Liver (tissue), 9 donors: ENCODE measurements around the gene TRHDE. TPM values are rescaled to one million over a fixed set of nuclear protein-coding genes. Genes with fewer than 3 reads are reported as not detected.

Experiments
- DNase-seq: peaks from one replicate; pipeline ENCODE4 v3.0.0-alpha.2; 2017; ENCODE audit warnings: low spot score
- H3K27ac ChIP-seq, 2 donors: one replicate each; pipeline ENCODE4 v1.7.0; 2013; ENCODE audit warnings: inconsistent platforms in 2 of 2, low read length in 2 of 2, control low read depth in 1 of 2, low read depth in 1 of 2, mild to moderate bottlenecking in 1 of 2
- H3K27me3 ChIP-seq, 4 donors: one replicate each; pipeline versions ENCODE4 v1.6.1 to v1.7.0; 2013; ENCODE audit warnings: low read length in 3 of 4, inconsistent platforms in 1 of 4, mild to moderate bottlenecking in 1 of 4, moderate library complexity in 1 of 4; ENCODE audit not compliant: control insufficient read depth in 4 of 4, insufficient read depth in 4 of 4
- H3K36me3 ChIP-seq, 4 donors: one replicate each; pipeline versions ENCODE4 v1.6.1 to v1.7.0; 2013; ENCODE audit warnings: low read length in 3 of 4, mild to moderate bottlenecking in 3 of 4, low read depth in 1 of 4, moderate library complexity in 1 of 4; ENCODE audit not compliant: control insufficient read depth in 4 of 4, insufficient read depth in 3 of 4
- H3K4me1 ChIP-seq, 4 donors: one replicate each; pipeline versions ENCODE4 v1.6.1 to v1.7.0; 2013; ENCODE audit warnings: low read length in 3 of 4, mild to moderate bottlenecking in 3 of 4, moderate library complexity in 1 of 4; ENCODE audit not compliant: control insufficient read depth in 4 of 4, insufficient read depth in 4 of 4
- H3K4me3 ChIP-seq, 3 donors: one replicate each; pipeline versions ENCODE4 v1.6.1 to v1.7.0; 2013; ENCODE audit warnings: low read length in 3 of 3, control low read depth in 1 of 3, low read depth in 1 of 3, mild to moderate bottlenecking in 1 of 3
- H3K9ac ChIP-seq, 2 donors: one replicate each; pipeline ENCODE4 v1.7.0; 2013; ENCODE audit warnings: low read length in 2 of 2, mild to moderate bottlenecking in 2 of 2, moderate library complexity in 2 of 2, control low read depth in 1 of 2, low read depth in 1 of 2
- H3K9me3 ChIP-seq, 4 donors: one replicate each; pipeline versions ENCODE4 v1.6.1 to v1.7.0; 2013; ENCODE audit warnings: low read length in 3 of 4; ENCODE audit not compliant: control insufficient read depth in 4 of 4
- FOXA1 ChIP-seq: IDR thresholded peaks from 2 replicates; pipeline ENCODE4 v1.6.1; 2016; ENCODE audit warnings: antibody characterized with exemption
- FOXA2 ChIP-seq: IDR thresholded peaks from 2 replicates; pipeline ENCODE4 v1.6.1; 2016; ENCODE audit warnings: antibody characterized with exemption
- GABPA ChIP-seq, 2 donors: IDR thresholded peaks in 1 of 2; conservative IDR thresholded peaks in 1 of 2; 2 replicates each; pipeline ENCODE4 v1.6.1; 2016; ENCODE audit warnings: antibody characterized with exemption in 2 of 2, mild to moderate bottlenecking in 1 of 2, moderate library complexity in 1 of 2
- HNF4A ChIP-seq, 2 donors: conservative IDR thresholded peaks; 2 replicates each; pipeline ENCODE4 v1.6.1; 2016; ENCODE audit warnings: antibody characterized with exemption in 2 of 2, mild to moderate bottlenecking in 2 of 2
- HNF4G ChIP-seq: IDR thresholded peaks from 2 replicates; pipeline ENCODE4 v1.6.1; 2016; ENCODE audit warnings: antibody characterized with exemption
- NR2F2 ChIP-seq: IDR thresholded peaks from 2 replicates; pipeline ENCODE4 v1.6.1; 2016; ENCODE audit warnings: antibody characterized with exemption
- RAD21 ChIP-seq, 2 donors: IDR thresholded peaks; 2 replicates each; pipeline ENCODE4 v1.6.1; 2016; ENCODE audit warnings: antibody characterized with exemption in 2 of 2, mild to moderate bottlenecking in 2 of 2
- RXRA ChIP-seq, 2 donors: IDR thresholded peaks; 2 replicates each; pipeline ENCODE4 v1.6.1; 2017 to 2018; ENCODE audit warnings: antibody characterized with exemption in 2 of 2, mild to moderate bottlenecking in 1 of 2
- TAF1 ChIP-seq: conservative IDR thresholded peaks from 2 replicates; pipeline ENCODE4 v1.6.1; 2016; ENCODE audit warnings: antibody characterized with exemption, mild to moderate bottlenecking
- YY1 ChIP-seq: IDR thresholded peaks from 2 replicates; pipeline ENCODE4 v1.6.1; 2016; ENCODE audit warnings: antibody characterized with exemption, mild to moderate bottlenecking
- WGBS: extraction: QIAGEN DNeasy Blood & Tissue Kit; methylation state at CpG from one replicate; pipeline ENCODE4 v1.1.7; 2013; 5-methylcytosine and 5-hydroxymethylcytosine counted together
- polyA plus RNA-seq, 2 donors: library from polyadenylated mRNA; stranded (reverse) in 1 of 2; unstranded in 1 of 2; fragments of 200-250 nt in 1 of 2; fragments of >200 nt in 1 of 2; fragmentation: Nextera tagmentation in 1 of 2; extraction: Ambion mirVana in 1 of 2; gene quantifications; one replicate each; pipeline versions ENCODE4 v1.2.1 to v1.2.3, GENCODE V29; 2013 to 2015
- total RNA-seq, 2 donors: library from RNA; depleted of rRNA; stranded (reverse); fragments of >200 nt; gene quantifications; one replicate each; pipeline ENCODE4 v1.2.3, GENCODE V29; 2014
- TF ChIP-seq, protein P1 (sequence below): IDR thresholded peaks from 2 replicates; pipeline ENCODE4 v1.6.1; 2016; ENCODE audit warnings: antibody characterized with exemption, mild to moderate bottlenecking
- TF ChIP-seq, protein P2 (sequence below): IDR thresholded peaks from 2 replicates; pipeline ENCODE4 v1.6.1; 2016; ENCODE audit warnings: antibody characterized with exemption
- TF ChIP-seq, protein P3 (sequence below): IDR thresholded peaks from 2 replicates; pipeline ENCODE4 v1.6.1; 2016; ENCODE audit warnings: antibody characterized with exemption
- TF ChIP-seq, protein P4 (sequence below): fragments of 150-350 bp; IDR thresholded peaks from 2 replicates; pipeline ENCODE4 v1.5.1; 2017; ENCODE audit warnings: improper control_type of control experiment, low read depth, low read length; ENCODE audit not compliant: missing input control
- TF ChIP-seq, protein P5 (sequence below): IDR thresholded peaks from 2 replicates; pipeline ENCODE4 v1.6.1; 2016; ENCODE audit warnings: antibody characterized with exemption
- donor health status: healthy.
- donor health status: healthy.
- donor health status: healthy.
- donor health status: healthy.
- donor health status: healthy.

The TRHDE gene
- total and polyA plus RNA-seq, 4 donors: 0.05 to 0.17 (median 0.14) TPM; not detected in 1

DNA sequence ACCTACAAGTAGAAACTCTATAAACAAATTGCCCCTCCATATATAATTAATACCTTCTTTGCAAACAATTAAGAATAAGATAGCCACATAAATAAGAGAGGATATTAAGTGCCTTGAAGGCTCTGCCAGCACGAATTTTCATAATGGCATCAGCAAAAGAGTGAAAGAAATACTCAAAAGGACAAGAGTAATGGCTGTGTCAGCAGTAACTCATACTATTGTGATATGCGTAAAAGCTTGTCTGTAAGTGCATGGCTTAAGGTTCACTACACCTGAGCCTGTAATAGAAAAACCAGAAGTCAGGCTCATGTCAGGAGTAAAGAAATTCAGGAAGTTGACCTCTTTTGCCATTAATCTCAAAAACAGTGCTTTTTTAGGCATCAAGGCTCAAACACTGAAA, 204.1 kb downstream of the TRHDE start:
- H3K9me3 ChIP-seq: no peaks in the 10 kb centered on the region
- no peaks in the 10 kb centered on the region for H3K4me1 ChIP-seq
- no peak for TF ChIP-seq NR2F2
- TF ChIP-seq HNF4G: no peak
- TF ChIP-seq, protein P1, sequence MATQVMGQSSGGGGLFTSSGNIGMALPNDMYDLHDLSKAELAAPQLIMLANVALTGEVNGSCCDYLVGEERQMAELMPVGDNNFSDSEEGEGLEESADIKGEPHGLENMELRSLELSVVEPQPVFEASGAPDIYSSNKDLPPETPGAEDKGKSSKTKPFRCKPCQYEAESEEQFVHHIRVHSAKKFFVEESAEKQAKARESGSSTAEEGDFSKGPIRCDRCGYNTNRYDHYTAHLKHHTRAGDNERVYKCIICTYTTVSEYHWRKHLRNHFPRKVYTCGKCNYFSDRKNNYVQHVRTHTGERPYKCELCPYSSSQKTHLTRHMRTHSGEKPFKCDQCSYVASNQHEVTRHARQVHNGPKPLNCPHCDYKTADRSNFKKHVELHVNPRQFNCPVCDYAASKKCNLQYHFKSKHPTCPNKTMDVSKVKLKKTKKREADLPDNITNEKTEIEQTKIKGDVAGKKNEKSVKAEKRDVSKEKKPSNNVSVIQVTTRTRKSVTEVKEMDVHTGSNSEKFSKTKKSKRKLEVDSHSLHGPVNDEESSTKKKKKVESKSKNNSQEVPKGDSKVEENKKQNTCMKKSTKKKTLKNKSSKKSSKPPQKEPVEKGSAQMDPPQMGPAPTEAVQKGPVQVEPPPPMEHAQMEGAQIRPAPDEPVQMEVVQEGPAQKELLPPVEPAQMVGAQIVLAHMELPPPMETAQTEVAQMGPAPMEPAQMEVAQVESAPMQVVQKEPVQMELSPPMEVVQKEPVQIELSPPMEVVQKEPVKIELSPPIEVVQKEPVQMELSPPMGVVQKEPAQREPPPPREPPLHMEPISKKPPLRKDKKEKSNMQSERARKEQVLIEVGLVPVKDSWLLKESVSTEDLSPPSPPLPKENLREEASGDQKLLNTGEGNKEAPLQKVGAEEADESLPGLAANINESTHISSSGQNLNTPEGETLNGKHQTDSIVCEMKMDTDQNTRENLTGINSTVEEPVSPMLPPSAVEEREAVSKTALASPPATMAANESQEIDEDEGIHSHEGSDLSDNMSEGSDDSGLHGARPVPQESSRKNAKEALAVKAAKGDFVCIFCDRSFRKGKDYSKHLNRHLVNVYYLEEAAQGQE: no peak
- TF ChIP-seq, protein P2, sequence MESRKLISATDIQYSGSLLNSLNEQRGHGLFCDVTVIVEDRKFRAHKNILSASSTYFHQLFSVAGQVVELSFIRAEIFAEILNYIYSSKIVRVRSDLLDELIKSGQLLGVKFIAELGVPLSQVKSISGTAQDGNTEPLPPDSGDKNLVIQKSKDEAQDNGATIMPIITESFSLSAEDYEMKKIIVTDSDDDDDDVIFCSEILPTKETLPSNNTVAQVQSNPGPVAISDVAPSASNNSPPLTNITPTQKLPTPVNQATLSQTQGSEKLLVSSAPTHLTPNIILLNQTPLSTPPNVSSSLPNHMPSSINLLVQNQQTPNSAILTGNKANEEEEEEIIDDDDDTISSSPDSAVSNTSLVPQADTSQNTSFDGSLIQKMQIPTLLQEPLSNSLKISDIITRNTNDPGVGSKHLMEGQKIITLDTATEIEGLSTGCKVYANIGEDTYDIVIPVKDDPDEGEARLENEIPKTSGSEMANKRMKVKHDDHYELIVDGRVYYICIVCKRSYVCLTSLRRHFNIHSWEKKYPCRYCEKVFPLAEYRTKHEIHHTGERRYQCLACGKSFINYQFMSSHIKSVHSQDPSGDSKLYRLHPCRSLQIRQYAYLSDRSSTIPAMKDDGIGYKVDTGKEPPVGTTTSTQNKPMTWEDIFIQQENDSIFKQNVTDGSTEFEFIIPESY: no peak
- TF ChIP-seq GABPA (IDR thresholded peaks at IDR 0.05 in 1 of 2, conservative IDR thresholded peaks at IDR 0.05 in 1 of 2): no peak
- TF ChIP-seq TAF1: no peak
- TF ChIP-seq, protein P3, sequence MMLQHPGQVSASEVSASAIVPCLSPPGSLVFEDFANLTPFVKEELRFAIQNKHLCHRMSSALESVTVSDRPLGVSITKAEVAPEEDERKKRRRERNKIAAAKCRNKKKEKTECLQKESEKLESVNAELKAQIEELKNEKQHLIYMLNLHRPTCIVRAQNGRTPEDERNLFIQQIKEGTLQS: no peak
- TF ChIP-seq RXRA (IDR thresholded peaks at IDR 0.05): no peak
- TF ChIP-seq FOXA1: no peak
- no peak for TF ChIP-seq HNF4A (conservative IDR thresholded peaks at IDR 0.05)
- TF ChIP-seq YY1: no peak
- TF ChIP-seq RAD21 (IDR thresholded peaks at IDR 0.05): no peak
- H3K4me3 ChIP-seq: no peak overlapping the region
- no peak overlapping the region for H3K9ac ChIP-seq
- no peaks in the 10 kb centered on the region for H3K36me3 ChIP-seq
- no peak for DNase-seq
- no peaks in the 10 kb centered on the region for H3K27me3 ChIP-seq
- H3K27ac ChIP-seq: no peak overlapping the region
- 79% methylated on average over 2 of the region's 2 CpGs for WGBS

DNA sequence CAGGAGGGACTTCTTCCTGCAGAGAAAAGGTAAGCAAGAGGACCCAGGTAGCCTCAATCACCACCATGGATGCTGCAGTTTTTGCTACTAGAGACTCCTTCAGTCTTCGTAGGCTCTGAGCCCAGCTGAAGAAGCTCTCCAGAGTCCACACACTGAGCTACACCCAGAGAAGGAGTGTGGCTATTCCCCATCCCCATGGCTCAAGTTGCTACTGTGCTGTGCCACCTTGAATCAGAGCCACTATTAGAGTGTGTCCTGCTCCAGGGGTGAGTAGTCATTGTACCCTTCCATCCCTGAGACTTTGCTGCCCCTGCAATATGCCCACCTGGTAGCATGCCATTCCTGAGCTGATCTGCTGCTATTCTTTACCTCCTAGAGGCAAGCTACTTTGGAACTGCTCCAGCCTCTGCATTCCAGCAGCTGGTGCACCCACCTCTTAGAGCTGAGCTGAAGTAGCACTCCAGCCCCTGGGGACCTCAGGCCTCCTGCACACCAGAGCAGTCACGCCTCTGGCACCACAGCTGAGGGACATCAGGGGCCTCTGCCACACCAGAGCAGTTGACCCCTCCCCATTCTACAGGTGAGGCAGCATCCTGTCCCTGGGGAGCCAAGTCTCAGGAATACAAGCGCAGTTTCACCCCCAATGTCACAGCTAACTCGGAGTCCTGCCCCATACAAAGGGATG, 213.0 kb downstream of the TRHDE start:
- Histone ChIP-seq H3K9ac (no peak overlapping the region), H3K4me1 (no peaks in the 10 kb centered on the region), H3K4me3 (no peak overlapping the region), H3K27ac (no peak overlapping the region), H3K36me3 (no peaks in the 10 kb centered on the region), H3K9me3 (no peaks in the 10 kb centered on the region), H3K27me3 (no peaks in the 10 kb centered on the region)
- TF ChIP-seq RAD21 (IDR thresholded peaks at IDR 0.05): no peak
- TF ChIP-seq, protein P1: no peak
- no peak for TF ChIP-seq TAF1
- TF ChIP-seq, protein P4, sequence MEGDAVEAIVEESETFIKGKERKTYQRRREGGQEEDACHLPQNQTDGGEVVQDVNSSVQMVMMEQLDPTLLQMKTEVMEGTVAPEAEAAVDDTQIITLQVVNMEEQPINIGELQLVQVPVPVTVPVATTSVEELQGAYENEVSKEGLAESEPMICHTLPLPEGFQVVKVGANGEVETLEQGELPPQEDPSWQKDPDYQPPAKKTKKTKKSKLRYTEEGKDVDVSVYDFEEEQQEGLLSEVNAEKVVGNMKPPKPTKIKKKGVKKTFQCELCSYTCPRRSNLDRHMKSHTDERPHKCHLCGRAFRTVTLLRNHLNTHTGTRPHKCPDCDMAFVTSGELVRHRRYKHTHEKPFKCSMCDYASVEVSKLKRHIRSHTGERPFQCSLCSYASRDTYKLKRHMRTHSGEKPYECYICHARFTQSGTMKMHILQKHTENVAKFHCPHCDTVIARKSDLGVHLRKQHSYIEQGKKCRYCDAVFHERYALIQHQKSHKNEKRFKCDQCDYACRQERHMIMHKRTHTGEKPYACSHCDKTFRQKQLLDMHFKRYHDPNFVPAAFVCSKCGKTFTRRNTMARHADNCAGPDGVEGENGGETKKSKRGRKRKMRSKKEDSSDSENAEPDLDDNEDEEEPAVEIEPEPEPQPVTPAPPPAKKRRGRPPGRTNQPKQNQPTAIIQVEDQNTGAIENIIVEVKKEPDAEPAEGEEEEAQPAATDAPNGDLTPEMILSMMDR: no peak
- TF ChIP-seq GABPA (IDR thresholded peaks at IDR 0.05 in 1 of 2, conservative IDR thresholded peaks at IDR 0.05 in 1 of 2): no peak
- TF ChIP-seq HNF4G: no peak
- no peak for TF ChIP-seq HNF4A (conservative IDR thresholded peaks at IDR 0.05)
- TF ChIP-seq FOXA1: no peak
- no peak for TF ChIP-seq FOXA2
- TF ChIP-seq, protein P5, sequence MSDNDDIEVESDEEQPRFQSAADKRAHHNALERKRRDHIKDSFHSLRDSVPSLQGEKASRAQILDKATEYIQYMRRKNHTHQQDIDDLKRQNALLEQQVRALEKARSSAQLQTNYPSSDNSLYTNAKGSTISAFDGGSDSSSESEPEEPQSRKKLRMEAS: no peak
- DNase-seq: no peak
- 84% methylated on average over 4 of the region's 4 CpGs for WGBS
